LNCaP clone FGC (cell line): ENCODE results near the gene RELL2.

Experiments
- DNase-seq: peaks from one replicate; pipeline ENCODE4 v3.0.0-alpha.2; 2011; ENCODE audit warnings: low read depth
- H3K4me3 ChIP-seq: 2 replicates; pipeline ENCODE4 v1.5.1; 2011; ENCODE audit warnings: mild to moderate bottlenecking, low read depth, low read length, control low read depth
- CTCF ChIP-seq: IDR thresholded peaks from 2 replicates; pipeline ENCODE4 v1.5.1; 2012; ENCODE audit warnings: mild to moderate bottlenecking; ENCODE audit not compliant: control insufficient read depth, insufficient read depth; ENCODE audit errors: extremely low read depth

Gene RELL2

GRCh38 chr5:141675672-141676071 lies 38.9 kb downstream of the RELL2 start:
- no peak for DNase-seq
- TF ChIP-seq CTCF = no peak
- H3K4me3 ChIP-seq = no peak overlapping the region

- no peak for DNase-seq
- TF ChIP-seq CTCF = no peak
- no peak overlapping the region for H3K4me3 ChIP-seq
Measured at GRCh38 chr5:141677415-141677814, 40.6 kb downstream of the RELL2 start.

- DNase-seq = no peak
- no peak for TF ChIP-seq CTCF
- no peak overlapping the region for H3K4me3 ChIP-seq
Measured at GRCh38 chr5:141680178-141680577, 43.4 kb downstream of the RELL2 start.

GRCh38 chr5:141680751-141681201 lies 44.0 kb downstream of the RELL2 start:
- no peak for DNase-seq
- H3K4me3 ChIP-seq = no peak overlapping the region
- no peak for TF ChIP-seq CTCF

- no peak for TF ChIP-seq CTCF
- DNase-seq = no peak
Measured at GRCh38 chr5:141681295-141681694, 44.5 kb downstream of the RELL2 start.

DNA sequence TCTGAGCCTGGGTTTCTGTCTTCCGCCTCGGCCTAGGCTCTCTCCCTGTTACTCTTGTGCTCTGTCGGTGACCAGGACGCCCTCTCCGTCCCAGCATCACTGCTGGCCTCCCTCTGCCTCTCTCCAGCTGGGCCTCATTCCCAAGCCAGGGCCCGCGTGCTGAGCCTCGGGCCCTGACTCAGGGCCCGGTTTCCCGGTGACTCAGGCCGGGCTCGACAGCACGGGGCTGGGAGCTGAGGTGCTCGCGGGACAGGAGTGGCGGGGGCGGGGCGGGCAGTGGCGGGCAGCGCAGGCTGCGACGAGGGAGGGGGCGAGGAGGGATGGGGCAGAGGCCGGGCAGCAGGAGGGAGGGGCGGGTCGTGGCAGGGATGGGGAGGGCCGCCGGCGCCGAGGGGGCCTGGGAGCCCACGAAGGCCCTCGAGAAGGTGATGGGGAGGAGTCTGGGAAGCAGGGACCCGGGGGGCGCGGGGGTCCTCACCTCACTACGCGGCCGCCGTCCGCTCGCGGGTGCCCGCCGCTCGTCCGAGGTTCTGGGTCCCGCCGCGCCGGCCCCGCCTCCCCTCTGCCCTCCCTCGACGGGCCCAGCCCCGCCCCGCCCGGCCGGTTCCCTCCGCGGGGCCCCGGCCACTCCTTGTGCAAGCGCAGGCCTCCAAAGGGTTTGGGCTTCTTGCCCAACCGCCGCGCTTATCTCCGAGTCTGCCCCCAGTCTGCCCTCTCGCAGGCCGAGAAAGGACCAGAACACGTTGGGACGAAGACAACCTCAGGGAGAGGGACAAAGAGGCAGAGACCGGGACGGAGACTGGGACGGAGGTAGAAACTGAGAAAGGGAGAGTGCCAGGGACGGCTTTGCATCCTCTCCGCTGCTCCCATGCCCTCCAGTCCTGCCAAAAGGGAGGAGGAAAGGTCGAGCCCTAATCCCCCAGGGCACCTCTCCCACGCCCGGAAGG lies 45.2 kb downstream of the RELL2 start, which contains the start of gene ARAP3:
ARAP3 (minus strand) TSS at position 536 of the 947 bp plus-strand sequence. CDS start 1,744 bp downstream, outside the sequence.
- H3K4me3 ChIP-seq = no peak within 1 kb of the TSS
- no peak for TF ChIP-seq CTCF
- no peak for DNase-seq

More at GRCh38 chr5:141681295-141681694, 44.5 kb downstream of the RELL2 start:
- no peak overlapping the region for H3K4me3 ChIP-seq

DNA sequence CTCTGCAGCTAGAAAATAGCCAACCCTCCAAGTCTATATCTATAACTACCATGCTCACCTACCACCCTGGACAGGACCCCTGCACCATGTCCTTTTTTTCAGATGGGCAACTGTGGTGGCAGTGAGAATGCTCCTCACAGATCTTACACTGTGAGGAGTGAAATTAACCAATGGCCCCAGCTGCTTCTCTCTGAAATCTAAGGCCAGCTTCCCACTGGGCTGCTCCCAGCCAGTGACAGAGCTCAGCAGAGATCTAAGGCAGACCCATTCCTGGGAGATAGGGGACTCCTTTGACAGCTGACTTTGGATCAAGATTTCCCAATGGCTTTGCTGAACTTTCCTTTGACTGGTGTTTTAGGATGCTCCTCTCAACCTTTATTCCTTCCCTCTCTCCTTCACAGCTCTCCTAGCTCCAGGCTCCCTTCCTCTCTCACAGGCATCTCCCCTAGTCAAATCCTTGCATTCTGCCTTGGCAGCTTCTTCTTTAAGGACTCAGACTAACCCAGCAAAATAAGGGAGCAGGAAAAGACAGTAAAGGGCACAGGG lies 46.9 kb downstream of the RELL2 start:
- DNase-seq = no peak
- TF ChIP-seq CTCF = no peak
- no peak overlapping the region for H3K4me3 ChIP-seq
